OCI-LY1 (cell line): ENCODE results near the gene JMJD8.

Experiments
- H2AFZ ChIP-seq: fragments of 200-600 bp; sonication (generic), shearing (Covaris generic); 2 replicates; pipeline ENCODE4 v1.6.0; 2014; ENCODE audit warnings: antibody characterized with exemption, mild to moderate bottlenecking, low read length
- H3F3A ChIP-seq: fragments of 200-600 bp; sonication (generic), shearing (Covaris generic); 2 replicates; pipeline ENCODE4 v1.6.0; 2014; ENCODE audit warnings: mild to moderate bottlenecking, antibody characterized with exemption, low read length, moderate library complexity; ENCODE audit not compliant: insufficient read depth
- H3K27ac ChIP-seq: fragments of 200-600 bp; sonication (generic); 2 replicates; pipeline ENCODE4 v1.5.1; 2014; ENCODE audit warnings: low read length, mixed run types, mild to moderate bottlenecking, low read depth; ENCODE audit not compliant: poor library complexity, severe bottlenecking
- H3K27me3 ChIP-seq: fragments of 200-600 bp; sonication (generic); 2 replicates; pipeline ENCODE4 v1.6.0; 2014; ENCODE audit warnings: antibody characterized with exemption, mild to moderate bottlenecking, low read length, moderate library complexity; ENCODE audit not compliant: insufficient read depth
- H3K36me3 ChIP-seq: fragments of 200-600 bp; sonication (generic); 2 replicates; pipeline ENCODE4 v1.6.1; 2014; ENCODE audit warnings: mild to moderate bottlenecking, antibody characterized with exemption, low read length, moderate library complexity, mixed read lengths; ENCODE audit not compliant: insufficient read depth
- H3K4me1 ChIP-seq: fragments of 200-600 bp; sonication (generic); 2 replicates; pipeline ENCODE4 v1.5.1; 2014; ENCODE audit warnings: mild to moderate bottlenecking, low read length, moderate library complexity; ENCODE audit not compliant: insufficient read depth, severe bottlenecking
- H3K4me2 ChIP-seq: fragments of 200-600 bp; sonication (generic), shearing (Covaris generic); 2 replicates; pipeline ENCODE4 v1.6.1; 2014; ENCODE audit warnings: low read length
- H3K4me3 ChIP-seq: fragments of 200-600 bp; sonication (generic); 2 replicates; pipeline ENCODE4 v1.5.1; 2014; ENCODE audit warnings: low read length, low read depth, mild to moderate bottlenecking, mixed read lengths; ENCODE audit not compliant: poor library complexity, severe bottlenecking
- H3K79me2 ChIP-seq: fragments of 200-600 bp; shearing (Covaris generic); 2 replicates; pipeline ENCODE4 v1.6.1; 2016; ENCODE audit warnings: mixed run types, low read length, mixed read lengths; ENCODE audit not compliant: insufficient read depth
- H3K9ac ChIP-seq: fragments of 200-600 bp; sonication (generic), shearing (Covaris generic); 2 replicates; pipeline ENCODE4 v1.6.1; 2014; ENCODE audit warnings: mild to moderate bottlenecking, low read length, mixed read lengths
- H3K9me2 ChIP-seq: fragments of 200-600 bp; sonication (generic), shearing (Covaris generic); 2 replicates; pipeline ENCODE4 v1.6.1; 2014; ENCODE audit warnings: low read depth, mild to moderate bottlenecking, low read length, mixed read lengths
- H3K9me3 ChIP-seq: fragments of 200-600 bp; shearing (Covaris generic); 2 replicates; pipeline ENCODE4 v1.6.1; 2014; ENCODE audit warnings: low read length, mixed read lengths
- H4K20me1 ChIP-seq: fragments of 200-600 bp; sonication (generic), shearing (Covaris generic); 2 replicates; pipeline ENCODE4 v1.6.0; 2016; ENCODE audit warnings: mild to moderate bottlenecking, low read length; ENCODE audit not compliant: insufficient read depth
- CTCF ChIP-seq: fragments of 200-600 bp; sonication (generic), shearing (Covaris generic); IDR thresholded peaks from 2 replicates; pipeline ENCODE4 v1.5.1; 2017; ENCODE audit warnings: mild to moderate bottlenecking, antibody characterized with exemption, low read length, moderate library complexity, mixed read lengths
- EZH2 ChIP-seq: fragments of 200-600 bp; sonication (generic), shearing (Covaris generic); IDR thresholded peaks from 2 replicates; pipeline ENCODE4 v1.8.0; 2017; ENCODE audit warnings: borderline replicate concordance, mixed run types, mild to moderate bottlenecking, antibody characterized with exemption, low read length, moderate library complexity, mixed read lengths

Gene JMJD8

DNA sequence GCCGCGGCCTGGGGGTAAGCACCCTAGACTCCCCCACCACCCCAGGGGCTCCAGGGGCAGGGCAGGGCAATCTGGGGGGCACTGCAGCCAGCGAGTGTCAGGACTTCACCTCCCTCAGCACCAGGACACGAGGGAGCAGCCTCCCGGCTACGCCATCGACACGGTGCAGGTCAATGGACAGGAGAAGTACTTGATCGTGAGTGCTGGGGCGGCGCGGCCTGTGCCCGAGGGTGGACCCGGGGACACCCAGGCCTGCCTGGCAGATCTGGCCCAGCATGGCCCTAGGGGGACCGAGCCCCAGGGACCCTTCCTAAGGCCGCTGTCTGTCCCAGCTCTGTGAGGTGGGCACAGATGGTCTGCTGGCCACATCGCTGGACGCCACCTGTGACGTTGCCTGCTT is 11.8 kb downstream of the JMJD8 start:
- H3K4me2 ChIP-seq = no peak overlapping the region
- no peaks in the 10 kb centered on the region for H3K9me2 ChIP-seq
- H4K20me1 ChIP-seq = no peaks in the 10 kb centered on the region
- no peaks in the 10 kb centered on the region for H3K27me3 ChIP-seq
- no peaks in the 10 kb centered on the region for H3K79me2 ChIP-seq
- peaks cover 21% of the 10 kb centered on the region for H3K4me1 ChIP-seq
- H2AFZ ChIP-seq = no peak overlapping the region
- TF ChIP-seq CTCF = no peak
- H3K9me3 ChIP-seq = no peaks in the 10 kb centered on the region
- no peak overlapping the region for H3K4me3 ChIP-seq
- no peak overlapping the region for H3K27ac ChIP-seq
- no peaks in the 10 kb centered on the region for H3F3A ChIP-seq
- H3K9ac ChIP-seq = no peak overlapping the region
- H3K36me3 ChIP-seq = peaks cover 51% of the 10 kb centered on the region

- Histone ChIP-seq H3K4me1 (peaks cover 16% of the 10 kb centered on the region), H3K9me2 (no peaks in the 10 kb centered on the region), H3K9me3 (no peaks in the 10 kb centered on the region), H3K36me3 (peaks cover 51% of the 10 kb centered on the region), H2AFZ (no peak overlapping the region), H3K4me3 (no peak overlapping the region), H3K27me3 (no peaks in the 10 kb centered on the region), H4K20me1 (no peaks in the 10 kb centered on the region), H3F3A (no peaks in the 10 kb centered on the region), H3K27ac (no peak overlapping the region), H3K79me2 (no peaks in the 10 kb centered on the region), H3K4me2 (no peak overlapping the region), H3K9ac (no peak overlapping the region)
- TF ChIP-seq CTCF = no peak
- no peak for TF ChIP-seq EZH2
These were observed 12.6 kb downstream of the JMJD8 start for GRCh38 chr16:671353-672131.

- H3K4me1 ChIP-seq = peaks cover 16% of the 10 kb centered on the region
- no peaks in the 10 kb centered on the region for H3K9me2 ChIP-seq
- H3K79me2 ChIP-seq = no peaks in the 10 kb centered on the region
- no peak overlapping the region for H3K4me3 ChIP-seq
- H2AFZ ChIP-seq = no peak overlapping the region
- TF ChIP-seq CTCF = no peak
- TF ChIP-seq EZH2 = no peak
- peaks cover 56% of the 10 kb centered on the region for H3K36me3 ChIP-seq
- no peak overlapping the region for H3K27ac ChIP-seq
- H3F3A ChIP-seq = no peaks in the 10 kb centered on the region
- no peaks in the 10 kb centered on the region for H3K9me3 ChIP-seq
- no peaks in the 10 kb centered on the region for H3K27me3 ChIP-seq
- no peak overlapping the region for H3K4me2 ChIP-seq
- H4K20me1 ChIP-seq = no peaks in the 10 kb centered on the region
- no peak overlapping the region for H3K9ac ChIP-seq
These were observed 13.4 kb downstream of the JMJD8 start for GRCh38 chr16:670485-671352.
